Lung (tissue), 12 donors: ENCODE measurements around the gene PTX4. TPM values are rescaled to one million over a fixed set of nuclear protein-coding genes. Genes with fewer than 3 reads are reported as not detected.

Experiments used
- ATAC-seq: fragments of 200-7000 bp; cut with Tn5 transposase; one replicate; pipeline ENCODE4 v1.9.1; 2020; ENCODE audit warnings: moderate number of reproducible peaks; ENCODE audit not compliant: insufficient read depth, low FRiP score
- DNase-seq, 3 donors: peaks; one replicate each; pipeline ENCODE4 v3.0.0-alpha.2; 2013 to 2017
- H3K27ac ChIP-seq, 2 donors: one replicate each; pipeline ENCODE4 v1.5.1; 2013; ENCODE audit warnings: mild to moderate bottlenecking in 2 of 2, moderate library complexity in 2 of 2, control low read depth in 1 of 2, inconsistent platforms in 1 of 2, low read depth in 1 of 2, low read length in 1 of 2
- H3K27me3 ChIP-seq, 3 donors: one replicate each; pipeline ENCODE4 v1.5.1; 2013; ENCODE audit warnings: low read length in 2 of 3; ENCODE audit not compliant: control insufficient read depth in 3 of 3, insufficient read depth in 3 of 3
- H3K36me3 ChIP-seq, 4 donors: one replicate each; pipeline ENCODE4 v1.5.1; 2013; ENCODE audit warnings: low read length in 4 of 4, mild to moderate bottlenecking in 1 of 4, moderate library complexity in 1 of 4; ENCODE audit not compliant: control insufficient read depth in 4 of 4, insufficient read depth in 4 of 4
- H3K4me1 ChIP-seq, 5 donors: one replicate each; pipeline ENCODE4 v1.5.1; 2013; ENCODE audit warnings: low read length in 5 of 5, mild to moderate bottlenecking in 2 of 5, moderate library complexity in 1 of 5; ENCODE audit not compliant: control insufficient read depth in 5 of 5, insufficient read depth in 5 of 5
- H3K4me3 ChIP-seq: one replicate; pipeline ENCODE4 v1.5.1; 2013; ENCODE audit warnings: mild to moderate bottlenecking, control low read depth, moderate library complexity
- H3K9ac ChIP-seq, 2 donors: one replicate each; pipeline ENCODE4 v1.5.1; 2013; ENCODE audit warnings: low read length in 2 of 2, control low read depth in 1 of 2; ENCODE audit not compliant: insufficient read depth in 1 of 2
- H3K9me3 ChIP-seq, 4 donors: one replicate each; pipeline ENCODE4 v1.5.1; 2013; ENCODE audit warnings: low read length in 3 of 4, mild to moderate bottlenecking in 1 of 4, moderate library complexity in 1 of 4; ENCODE audit not compliant: control insufficient read depth in 4 of 4, insufficient read depth in 3 of 4
- WGBS, 2 donors: extraction: QIAGEN DNeasy Blood & Tissue Kit; methylation state at CpG; one replicate each; pipeline ENCODE4 v1.1.7; 2013; 5-methylcytosine and 5-hydroxymethylcytosine counted together
- polyA plus RNA-seq, 2 donors: library from polyadenylated mRNA; stranded (reverse); fragments of 200-250 nt; gene quantifications; one replicate each; pipeline ENCODE4 v1.2.1, GENCODE V29; 2013
- total RNA-seq, 2 donors: library from RNA; depleted of rRNA in 1 of 2; stranded (reverse); fragments of >200 nt in 1 of 2; gene quantifications; one replicate each; pipeline ENCODE4 v1.2.1, GENCODE V29; 2014 to 2021
- TF ChIP-seq, protein P1 (sequence below): IDR thresholded peaks from 2 replicates; pipeline ENCODE4 v1.5.1; 2012; ENCODE audit warnings: mild to moderate bottlenecking; ENCODE audit errors: control extremely low read depth, extremely low read depth
- donor health status: control.
- donor health status: control.
- donor health status: Bipolar disorder and iron deficiency.
- donor health status: healthy.
- donor health status: DM: yes; HTN: yes; CAD: no.

The PTX4 gene
- total and polyA plus RNA-seq, 4 donors: 0.02 to 0.31 (median 0.25) TPM; not detected in 1

DNA sequence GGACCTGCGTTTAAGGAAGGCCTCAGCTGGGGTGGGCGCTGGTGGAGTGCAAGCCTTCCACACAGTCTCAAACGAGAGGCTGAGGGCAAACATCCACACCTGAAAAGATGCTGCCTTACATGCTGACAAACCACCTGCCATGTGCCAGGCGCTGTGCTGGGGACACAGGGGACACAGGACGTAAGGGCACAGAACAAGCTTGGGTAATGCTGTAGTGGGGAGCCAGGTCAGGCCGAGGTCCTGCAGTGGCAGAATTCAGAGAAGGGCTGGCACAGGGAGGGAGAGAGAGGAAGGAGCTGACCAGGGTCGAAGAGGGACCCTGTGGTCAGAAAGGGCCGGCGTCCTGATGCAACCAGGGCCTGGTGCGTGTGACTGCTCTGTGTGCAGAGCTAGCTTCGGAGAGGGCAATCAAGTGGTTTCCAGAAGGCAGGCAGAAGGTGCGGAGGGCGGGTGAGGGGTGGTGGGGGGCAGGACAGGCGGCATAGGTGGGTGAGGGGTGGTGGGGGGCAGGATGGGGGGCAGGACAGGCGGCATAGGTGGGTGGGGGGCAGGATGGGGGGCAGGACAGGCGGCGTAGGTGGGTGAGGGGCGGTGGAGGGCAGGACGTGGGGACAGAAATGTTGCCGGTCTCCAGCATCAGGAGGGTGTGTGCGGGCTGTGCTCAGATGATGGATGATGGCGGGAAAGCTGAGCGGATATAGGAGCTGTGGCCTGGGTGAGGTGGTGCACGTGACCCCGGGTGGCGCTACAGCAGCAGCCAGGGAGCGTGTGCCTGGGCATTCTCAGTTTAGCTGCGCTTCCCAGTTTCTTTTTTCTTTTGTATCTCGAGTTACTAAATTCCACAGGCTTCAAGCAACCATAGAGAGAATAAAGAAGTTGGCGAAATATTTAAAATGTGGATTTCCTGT lies 23.2 kb upstream of the PTX4 start:
- Histone ChIP-seq H3K4me1 (peaks cover 0 to 21% (median 3%) of the 10 kb centered on the region in 5 donors), H3K36me3 (peaks cover 0 to 31% (median 10%) of the 10 kb centered on the region in 4 donors), H3K9me3 (peaks cover 0 to 4% (median under 1%) of the 10 kb centered on the region in 4 donors), H3K27me3 (no peaks in the 10 kb centered on the region), H3K9ac (no peak overlapping the region), H3K4me3 (no peak overlapping the region), H3K27ac (peak overlapping the region in 1 of 2 donors; percentile 9)
- ATAC-seq: no peak
- TF ChIP-seq, protein P1, sequence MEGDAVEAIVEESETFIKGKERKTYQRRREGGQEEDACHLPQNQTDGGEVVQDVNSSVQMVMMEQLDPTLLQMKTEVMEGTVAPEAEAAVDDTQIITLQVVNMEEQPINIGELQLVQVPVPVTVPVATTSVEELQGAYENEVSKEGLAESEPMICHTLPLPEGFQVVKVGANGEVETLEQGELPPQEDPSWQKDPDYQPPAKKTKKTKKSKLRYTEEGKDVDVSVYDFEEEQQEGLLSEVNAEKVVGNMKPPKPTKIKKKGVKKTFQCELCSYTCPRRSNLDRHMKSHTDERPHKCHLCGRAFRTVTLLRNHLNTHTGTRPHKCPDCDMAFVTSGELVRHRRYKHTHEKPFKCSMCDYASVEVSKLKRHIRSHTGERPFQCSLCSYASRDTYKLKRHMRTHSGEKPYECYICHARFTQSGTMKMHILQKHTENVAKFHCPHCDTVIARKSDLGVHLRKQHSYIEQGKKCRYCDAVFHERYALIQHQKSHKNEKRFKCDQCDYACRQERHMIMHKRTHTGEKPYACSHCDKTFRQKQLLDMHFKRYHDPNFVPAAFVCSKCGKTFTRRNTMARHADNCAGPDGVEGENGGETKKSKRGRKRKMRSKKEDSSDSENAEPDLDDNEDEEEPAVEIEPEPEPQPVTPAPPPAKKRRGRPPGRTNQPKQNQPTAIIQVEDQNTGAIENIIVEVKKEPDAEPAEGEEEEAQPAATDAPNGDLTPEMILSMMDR: no peak
- DNase-seq: no peak
- 72 to 80% methylated on average over 30 of the region's 30 CpGs for WGBS, 2 donors

DNA sequence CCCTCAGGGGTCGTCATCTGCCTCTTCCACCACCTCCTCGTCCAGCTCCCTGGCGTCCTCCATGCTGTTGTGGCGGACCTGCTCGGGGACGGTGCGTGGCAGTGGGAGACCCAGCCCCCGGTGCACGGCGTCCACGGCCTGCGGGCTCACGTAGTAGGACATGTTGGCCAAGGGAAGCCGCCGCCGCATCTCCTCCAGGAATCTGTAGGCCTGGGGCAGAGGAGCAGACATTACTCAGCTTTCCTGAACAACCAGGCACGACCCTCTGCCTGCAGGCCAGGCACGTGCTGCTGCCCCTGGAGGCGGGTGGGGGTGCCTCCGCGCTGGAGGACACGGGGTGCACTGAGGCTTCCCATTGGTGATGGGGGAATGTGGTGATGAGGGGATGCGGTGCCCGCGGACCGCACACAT lies 22.2 kb upstream of the PTX4 start:
- Histone ChIP-seq H3K9me3 (peaks cover 0 to 4% (median under 1%) of the 10 kb centered on the region in 4 donors), H3K4me1 (peaks cover 0 to 21% (median 3%) of the 10 kb centered on the region in 5 donors), H3K27me3 (no peaks in the 10 kb centered on the region), H3K36me3 (peaks cover 0 to 40% (median 10%) of the 10 kb centered on the region in 4 donors), H3K9ac (no peak overlapping the region), H3K4me3 (no peak overlapping the region), H3K27ac (no peak overlapping the region)
- ATAC-seq (no peak), DNase-seq (no peak)
- WGBS, 2 donors: 93 to 96% methylated on average over 26 of the region's 26 CpGs
- TF ChIP-seq, protein P1: no peak

DNA sequence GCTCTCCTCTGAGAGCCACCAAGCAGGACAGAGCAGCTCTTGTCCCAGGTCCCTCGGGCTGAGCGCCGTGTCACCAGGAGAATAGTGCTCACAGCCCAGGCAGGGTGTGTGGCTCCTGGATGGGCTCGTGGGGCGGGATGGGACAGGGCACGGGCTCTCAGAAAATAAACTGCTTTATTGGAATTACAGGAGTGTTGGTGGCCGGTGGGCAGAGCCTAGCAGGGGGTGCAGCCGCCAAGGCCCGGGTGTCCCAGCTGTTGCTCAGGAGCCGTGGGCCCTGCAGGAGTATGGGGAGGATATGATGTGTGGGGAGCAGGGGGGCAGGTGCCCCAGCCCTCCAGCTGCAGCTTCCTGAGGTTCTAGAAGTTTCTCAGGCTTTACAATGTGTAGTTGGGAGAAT lies 21.5 kb upstream of the PTX4 start:
- peak overlapping the region; percentile 66 to 83 for H3K27ac ChIP-seq
- no peak overlapping the region for H3K4me3 ChIP-seq
- H3K4me1 ChIP-seq: peaks cover 0 to 21% (median 3%) of the 10 kb centered on the region in 5 donors

More for the DNA sequence above, 21.5 kb upstream of the PTX4 start:
- ATAC-seq (no peak), DNase-seq (no peak)
- Histone ChIP-seq H3K9ac (no peak overlapping the region), H3K9me3 (peaks cover 0 to 4% (median under 1%) of the 10 kb centered on the region in 4 donors), H3K27me3 (no peaks in the 10 kb centered on the region), H3K36me3 (peaks cover 0 to 45% (median 10%) of the 10 kb centered on the region in 4 donors)
- 79 to 86% methylated on average over 10 of the region's 10 CpGs for WGBS, 2 donors
- TF ChIP-seq, protein P1: no peak
